AG09319 (cell line): ENCODE results near the gene NDC80.

Experiments
- DNase-seq: peaks from one replicate; pipeline ENCODE4 v3.0.0-alpha.2; 2010; ENCODE audit warnings: low read depth; ENCODE audit errors: extremely low read depth
- CTCF ChIP-seq: IDR thresholded peaks from 2 replicates; pipeline ENCODE4 v1.5.1; 2011; ENCODE audit warnings: low read depth, mild to moderate bottlenecking, inconsistent platforms, low read length, moderate library complexity

The NDC80 gene

GRCh38 chr18:2597639-2598038, 26.3 kb downstream of the NDC80 start:
- no peak for TF ChIP-seq CTCF

DNA sequence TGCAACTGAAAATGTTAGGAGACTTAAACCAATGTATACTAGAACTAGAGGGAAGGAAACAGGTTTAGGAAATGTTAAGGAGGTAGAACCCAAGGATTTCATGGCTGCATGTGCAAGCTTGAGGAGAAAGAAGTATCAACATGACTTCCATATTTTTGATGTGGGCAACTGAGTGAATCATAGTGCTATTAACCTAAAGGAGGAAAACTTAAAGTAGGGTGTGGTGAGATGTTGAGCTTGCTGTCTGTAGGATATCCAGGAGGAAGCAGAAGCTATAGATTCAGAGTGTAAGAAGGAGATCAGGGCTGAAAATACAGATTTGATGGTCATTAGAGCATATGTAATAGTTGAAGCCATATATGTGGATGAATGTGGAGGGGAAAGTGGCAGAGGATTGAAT, 31.5 kb downstream of the NDC80 start:
- DNase-seq, result no peak
- no peak for TF ChIP-seq CTCF

More at GRCh38 chr18:2597639-2598038, 26.3 kb downstream of the NDC80 start:
- no peak for DNase-seq

- TF ChIP-seq CTCF, result no peak
- DNase-seq, result no peak
Measured at GRCh38 chr18:2606335-2606734, 35.0 kb downstream of the NDC80 start.

- DNase-seq, result no peak
- no peak for TF ChIP-seq CTCF
Measured at GRCh38 chr18:2609604-2610003, 38.2 kb downstream of the NDC80 start.

DNA sequence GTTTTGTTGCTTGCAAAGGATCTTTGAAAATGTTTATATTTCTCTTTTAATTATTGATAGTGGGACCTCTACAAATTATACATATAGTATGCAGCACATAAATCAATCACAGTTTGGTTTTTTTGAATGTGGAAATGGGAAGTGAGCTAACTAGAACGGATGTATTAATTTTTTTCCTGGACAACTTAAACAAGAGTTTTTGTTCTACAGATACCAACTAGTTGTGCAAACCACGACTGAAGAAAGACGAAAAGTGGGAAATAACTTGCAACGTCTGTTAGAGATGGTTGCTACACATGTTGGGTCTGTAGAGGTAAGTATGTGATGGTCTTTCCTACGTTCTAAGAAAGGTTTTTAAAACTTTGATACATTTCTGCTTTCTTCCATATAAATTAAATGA, 39.2 kb downstream of the NDC80 start:
- DNase-seq, result no peak
- no peak for TF ChIP-seq CTCF

- no peak for TF ChIP-seq CTCF
- no peak for DNase-seq
Measured at GRCh38 chr18:2612996-2613395, 41.6 kb downstream of the NDC80 start.

DNA sequence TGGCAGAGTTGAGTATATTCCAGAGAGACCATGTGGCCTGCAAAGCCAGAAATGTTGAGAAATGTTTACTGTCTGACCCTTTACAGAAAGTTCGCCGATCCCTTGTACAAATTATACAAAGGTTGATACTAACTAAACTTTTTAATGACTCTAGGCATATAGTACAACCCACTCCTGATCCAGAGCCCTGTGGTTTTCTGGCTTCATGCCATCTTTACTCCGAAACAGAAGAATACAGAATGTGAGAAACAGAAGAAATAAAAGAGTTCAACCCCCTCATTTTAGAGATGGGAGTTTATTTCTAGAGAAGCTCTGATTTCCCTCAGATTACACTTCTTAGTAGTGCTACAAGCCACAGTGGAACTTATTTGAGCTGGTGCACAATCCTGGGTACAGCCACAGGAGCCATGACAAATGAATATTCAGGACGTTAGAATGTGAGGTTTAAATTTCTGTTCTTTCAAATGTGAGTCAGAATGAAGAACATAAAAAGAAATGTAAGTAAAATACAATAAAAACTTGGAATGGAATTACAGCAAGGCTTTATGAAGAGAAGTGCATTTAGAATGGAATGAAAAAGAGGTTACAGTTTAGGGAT, 46.1 kb downstream of the NDC80 start:
- no peak for TF ChIP-seq CTCF
- no peak for DNase-seq
